Esophagus muscularis mucosa (tissue), 4 donors: ENCODE results near the gene BPTF. TPM values are rescaled to one million over a fixed set of nuclear protein-coding genes. Genes with fewer than 3 reads are reported as not detected.
"Not testable (repeated sequence)": the region's sequence is repeated elsewhere in the genome, so short reads cannot be mapped to it uniquely, and the experiment has no call there.

Source experiments
- DNase-seq: peaks from one replicate; pipeline ENCODE4 v3.0.0-alpha.2; 2017; ENCODE audit errors: extremely low spot score
- H3K27ac ChIP-seq, 4 donors: fragments of 200-600 bp; sonication (generic); replicated peaks in 1 of 4; 1 replicate in 3 of 4; 2 replicates in 1 of 4; pipeline ENCODE4 v1.5.1; 2016 to 2019; ENCODE audit warnings: mild to moderate bottlenecking in 1 of 4
- H3K27me3 ChIP-seq, 4 donors: fragments of 200-600 bp; sonication (generic); one replicate each; pipeline versions ENCODE4 v1.5.1 to v1.6.0; 2016 to 2019
- H3K36me3 ChIP-seq, 4 donors: fragments of 200-600 bp; sonication (generic); one replicate each; pipeline ENCODE4 v1.5.1; 2016 to 2019
- H3K4me1 ChIP-seq, 4 donors: fragments of 200-600 bp; sonication (generic); one replicate each; pipeline ENCODE4 v1.5.1; 2016 to 2019
- H3K4me3 ChIP-seq, 4 donors: fragments of 200-600 bp; sonication (generic); 1 replicate in 2 of 4; 2 replicates in 2 of 4; pipeline ENCODE4 v1.5.1; 2016 to 2019; ENCODE audit warnings: mild to moderate bottlenecking in 4 of 4, moderate library complexity in 1 of 4
- H3K9me3 ChIP-seq, 4 donors: fragments of 200-600 bp; sonication (generic); 1 replicate in 3 of 4; 2 replicates in 1 of 4; pipeline ENCODE4 v1.5.1; 2016 to 2019
- EP300 ChIP-seq: sonication (generic); formaldehyde crosslinking; IDR thresholded peaks from one replicate; pipeline ENCODE4 v1.6.1; 2017; ENCODE audit warnings: antibody characterized with exemption
- POLR2A ChIP-seq: fragments of 450-650 bp; IDR thresholded peaks from one replicate; pipeline ENCODE4 v1.6.1; 2017; ENCODE audit warnings: antibody characterized with exemption, moderate library complexity, mild to moderate bottlenecking, low read depth
- POLR2AphosphoS5 ChIP-seq, 2 donors: sonication (generic); formaldehyde crosslinking; IDR thresholded peaks; one replicate each; pipeline ENCODE4 v1.6.1; 2017; ENCODE audit warnings: antibody characterized with exemption in 2 of 2
- WGBS: methylation state at CpG from one replicate; pipeline ENCODE4 v1.1.5; 2018; 5-methylcytosine and 5-hydroxymethylcytosine counted together
- intact Hi-C: fragments of 100-400 bp; cut with DNase I; formaldehyde crosslinking; loops from one replicate; pipeline ENCODE4 v1.15.1; 2023
- small RNA-seq, 3 donors: library from RNA; depleted of rRNA; stranded (forward); fragments of <200 nt; gene quantifications; one replicate each; pipeline ENCODE3, GENCODE V24; 2016
- total RNA-seq, 4 donors: library from RNA; depleted of rRNA; stranded (reverse); fragments of >200 nt; gene quantifications; one replicate each; pipeline versions ENCODE4 v1.1.0 to v1.2.1, GENCODE V29; 2016
- TF ChIP-seq, protein P1 (sequence below), 3 experiments: fragments of 200-600 bp in 2 of 3; fragments of 450-650 bp in 1 of 3; sonication (generic) in 2 of 3; IDR thresholded peaks; one replicate each; pipeline ENCODE4 v1.5.1; 2017 to 2019; ENCODE audit warnings: antibody characterized with exemption in 3 of 3, mild to moderate bottlenecking in 2 of 3, moderate library complexity in 1 of 3

BPTF gene
- total RNA-seq, 4 donors from 2014 or later = 60.3 to 77.7 (median 74.2) TPM

DNA sequence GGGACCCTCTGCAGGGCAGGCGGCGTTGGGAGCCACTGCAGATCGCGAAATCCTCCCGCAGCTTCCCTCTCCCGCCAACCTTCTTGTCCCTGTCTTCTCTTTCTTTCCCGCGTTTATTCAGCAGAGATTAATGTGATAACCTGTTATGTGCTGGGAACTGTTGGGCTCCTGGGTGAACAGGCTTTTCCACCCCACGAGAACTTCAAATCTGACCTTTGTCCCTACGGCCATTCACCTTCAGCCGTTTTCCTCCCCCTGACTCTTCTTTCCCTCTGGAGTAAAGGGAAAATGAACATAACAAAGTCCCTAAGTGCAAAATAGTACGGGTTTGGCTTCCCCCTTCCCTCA, 195.1 kb downstream of the BPTF start:
- Histone ChIP-seq H3K4me3 (peak overlapping the region; percentile 55 to 69 (median 66)), H3K4me1 (peaks cover 8 to 19% (median 14%) of the 10 kb centered on the region in 4 donors), H3K9me3 (no peaks in the 10 kb centered on the region), H3K27me3 (no peaks in the 10 kb centered on the region), H3K36me3 (no peaks in the 10 kb centered on the region), H3K27ac (peak overlapping the region; percentile 86 to 91 (median 88))
- no peak for DNase-seq
- 1% methylated on average over 12 of the region's 12 CpGs for WGBS
- intact Hi-C loops = loop anchor here (1.0 kb wide), 1 partner anchor 27 kb away; no protein-coding TSS in a partner anchor
- TF ChIP-seq, protein P1, sequence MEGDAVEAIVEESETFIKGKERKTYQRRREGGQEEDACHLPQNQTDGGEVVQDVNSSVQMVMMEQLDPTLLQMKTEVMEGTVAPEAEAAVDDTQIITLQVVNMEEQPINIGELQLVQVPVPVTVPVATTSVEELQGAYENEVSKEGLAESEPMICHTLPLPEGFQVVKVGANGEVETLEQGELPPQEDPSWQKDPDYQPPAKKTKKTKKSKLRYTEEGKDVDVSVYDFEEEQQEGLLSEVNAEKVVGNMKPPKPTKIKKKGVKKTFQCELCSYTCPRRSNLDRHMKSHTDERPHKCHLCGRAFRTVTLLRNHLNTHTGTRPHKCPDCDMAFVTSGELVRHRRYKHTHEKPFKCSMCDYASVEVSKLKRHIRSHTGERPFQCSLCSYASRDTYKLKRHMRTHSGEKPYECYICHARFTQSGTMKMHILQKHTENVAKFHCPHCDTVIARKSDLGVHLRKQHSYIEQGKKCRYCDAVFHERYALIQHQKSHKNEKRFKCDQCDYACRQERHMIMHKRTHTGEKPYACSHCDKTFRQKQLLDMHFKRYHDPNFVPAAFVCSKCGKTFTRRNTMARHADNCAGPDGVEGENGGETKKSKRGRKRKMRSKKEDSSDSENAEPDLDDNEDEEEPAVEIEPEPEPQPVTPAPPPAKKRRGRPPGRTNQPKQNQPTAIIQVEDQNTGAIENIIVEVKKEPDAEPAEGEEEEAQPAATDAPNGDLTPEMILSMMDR (IDR thresholded peaks at IDR 0.05) = no peak
- TF ChIP-seq EP300 = no peak
- TF ChIP-seq POLR2AphosphoS5 (IDR thresholded peaks at IDR 0.05) = no peak
- no peak for TF ChIP-seq POLR2A

DNA sequence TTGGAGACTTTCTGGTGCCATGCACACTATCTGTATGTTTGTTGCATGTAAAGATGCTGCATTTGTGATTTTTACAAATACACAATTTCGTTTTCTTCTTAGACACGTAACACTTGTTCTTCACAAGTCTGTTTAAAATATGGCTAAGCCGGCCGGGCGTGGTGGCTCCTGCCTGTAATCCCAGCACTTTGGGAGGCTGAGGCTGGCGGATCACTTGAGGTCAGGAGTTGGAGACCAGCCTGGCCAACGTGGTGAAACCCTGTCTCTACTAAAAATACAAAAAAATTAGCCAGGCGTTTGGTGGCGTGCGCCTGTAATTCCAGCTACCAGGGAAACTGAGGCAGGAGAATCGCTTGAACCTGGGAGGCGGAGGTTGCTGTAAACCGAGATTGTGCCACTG, 195.5 kb downstream of the BPTF start:
- intact Hi-C loops = loop anchor here (1.0 kb wide), 1 partner anchor 27 kb away; no protein-coding TSS in a partner anchor
- Histone ChIP-seq H3K4me1 (peaks cover 8 to 19% (median 14%) of the 10 kb centered on the region in 4 donors), H3K27ac (peak overlapping the region; percentile 86 to 91 (median 88)), H3K4me3 (peak overlapping the region; percentile 55 to 69 (median 66))
- 86% methylated on average over 13 of the region's 13 CpGs for WGBS
- not testable (repeated sequence) for H3K36me3 ChIP-seq, H3K9me3 ChIP-seq, DNase-seq, H3K27me3 ChIP-seq

GRCh38 chr17:68021963-68022362, 196.7 kb downstream of the BPTF start:
- Histone ChIP-seq H3K4me3 (no peak overlapping the region), H3K4me1 (peaks cover 8 to 19% (median 14%) of the 10 kb centered on the region in 4 donors), H3K36me3 (no peaks in the 10 kb centered on the region), H3K27ac (no peak overlapping the region), H3K27me3 (no peaks in the 10 kb centered on the region), H3K9me3 (no peaks in the 10 kb centered on the region)
- DNase-seq = no peak
- intact Hi-C loops = no loop called here
- no peak for TF ChIP-seq POLR2AphosphoS5 (IDR thresholded peaks at IDR 0.05)
- TF ChIP-seq EP300 = no peak
- no peak for TF ChIP-seq POLR2A
- TF ChIP-seq, protein P1 (IDR thresholded peaks at IDR 0.05) = no peak
- 95% methylated on average over 8 of the region's 8 CpGs for WGBS

DNA sequence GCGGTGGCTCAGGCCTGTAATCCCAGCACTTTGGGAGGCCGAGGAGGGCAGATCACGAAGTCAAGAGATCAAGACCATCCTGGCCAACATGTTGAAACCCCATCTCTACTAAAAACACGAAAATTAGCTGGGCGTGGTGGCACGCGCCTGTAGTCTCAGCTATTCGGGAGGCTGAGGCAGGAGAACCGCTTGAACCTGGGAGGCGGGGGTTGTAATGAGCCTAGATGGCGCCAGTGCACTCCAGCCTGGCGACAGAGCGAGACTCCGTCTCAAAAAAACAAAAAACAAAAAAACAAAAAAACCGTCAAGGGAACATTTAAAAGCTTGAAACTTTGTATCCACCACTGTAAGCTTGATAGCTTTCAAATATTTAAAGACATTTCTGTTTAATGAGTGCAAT, 197.2 kb downstream of the BPTF start:
- 96% methylated on average over 15 of the region's 15 CpGs for WGBS
- H3K27ac ChIP-seq, intact Hi-C loops, H3K4me3 ChIP-seq, H3K9me3 ChIP-seq, H3K36me3 ChIP-seq, H3K27me3 ChIP-seq, DNase-seq: not testable (repeated sequence)
- peaks cover 8 to 19% (median 14%) of the 10 kb centered on the region in 4 donors for H3K4me1 ChIP-seq

- no peaks in the 10 kb centered on the region for H3K36me3 ChIP-seq
- peaks cover 1 to 3% (median 2%) of the 10 kb centered on the region in 4 donors for H3K4me1 ChIP-seq
- DNase-seq = no peak
- H3K9me3 ChIP-seq = no peaks in the 10 kb centered on the region
- 77% methylated on average over 8 of the region's 8 CpGs for WGBS
- TF ChIP-seq POLR2AphosphoS5 (IDR thresholded peaks at IDR 0.05) (no peak), POLR2A (no peak), EP300 (no peak)
- TF ChIP-seq, protein P1 (IDR thresholded peaks at IDR 0.05) = no peak
- H3K27me3 ChIP-seq = no peaks in the 10 kb centered on the region
- intact Hi-C loops = no loop called here
- H3K4me3 ChIP-seq = no peak overlapping the region
- no peak overlapping the region for H3K27ac ChIP-seq
These were observed 204.4 kb downstream of the BPTF start for GRCh38 chr17:68029512-68030215.

Small RNAs within 50 kb of the gene (small RNA-seq; reads per million reads assigned to genes)
- gene RN7SL622P = 0 reads per million in 3 donors

Other genes starting within 250 kb of the BPTF start
- gene NOL11, start 107.6 kb upstream of the BPTF start, total RNA-seq = 10 to 100 TPM; 16.0 to 23.3 (median 21.3) TPM
- gene C17orf58, start 171.0 kb downstream of the BPTF start, total RNA-seq = 10 to 100 TPM; 10.3 to 15.0 (median 11.9) TPM
- gene KPNA2, start 210.2 kb downstream of the BPTF start, total RNA-seq = 10 to 100 TPM; 11.2 to 26.3 (median 18.6) TPM